HUDEP-2 (cell line): ENCODE results near the gene FAM118B.
A peak's percentile ranks its signal among the peaks of the same experiment; 100 is the strongest.
"Not testable (repeated sequence)": the region's sequence is repeated elsewhere in the genome, so short reads cannot be mapped to it uniquely, and the experiment has no call there.

Source experiments
- DNase-seq, 76 experiments: peaks; one replicate each; lab custom pipeline; 2025; ENCODE audit not compliant: unreplicated experiment in 76 of 76; lab: John Stamatoyannopoulos, UW

FAM118B gene

DNA sequence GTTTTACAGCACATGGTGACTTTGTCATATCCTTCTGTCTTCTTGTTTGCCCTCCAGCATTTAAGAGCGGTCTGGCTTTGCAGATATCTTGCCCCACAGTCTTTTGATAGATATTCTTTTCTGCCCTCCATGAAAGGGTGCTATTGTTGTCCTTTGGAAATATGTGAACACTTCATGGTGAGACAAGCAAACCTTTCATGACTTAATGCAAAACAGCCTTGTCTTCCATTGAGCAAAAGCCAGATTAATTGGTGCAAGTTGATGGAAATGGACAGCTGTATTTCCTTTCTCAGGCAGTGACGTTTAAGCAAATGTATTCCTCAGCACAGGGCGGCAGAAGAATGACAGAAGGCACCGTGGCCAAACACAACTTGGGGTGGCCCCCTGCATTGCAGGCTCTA lies 96.7 kb downstream of the FAM118B start:
- DNase-seq, result no peak

DNA sequence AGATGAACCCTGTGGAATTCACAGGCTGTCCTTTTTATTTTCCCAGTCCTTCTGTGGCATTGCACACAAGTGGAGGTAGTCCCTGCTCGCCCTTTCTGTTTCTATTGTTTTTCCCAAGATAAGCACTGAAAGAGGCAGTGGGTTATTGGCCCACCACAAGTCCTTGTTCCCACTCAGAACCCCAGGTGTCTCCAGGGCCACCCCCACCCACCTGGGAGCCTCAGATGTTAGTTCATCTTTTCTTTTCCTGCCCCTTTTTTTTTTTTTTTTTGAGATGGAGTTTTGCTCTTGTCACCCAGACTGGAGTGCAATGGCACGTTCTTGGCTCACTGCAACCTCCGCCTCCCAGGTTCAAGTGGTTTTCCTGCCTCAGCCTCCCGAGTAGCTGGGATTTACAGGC lies 97.2 kb downstream of the FAM118B start:
- DNase-seq, result not testable (repeated sequence)

DNA sequence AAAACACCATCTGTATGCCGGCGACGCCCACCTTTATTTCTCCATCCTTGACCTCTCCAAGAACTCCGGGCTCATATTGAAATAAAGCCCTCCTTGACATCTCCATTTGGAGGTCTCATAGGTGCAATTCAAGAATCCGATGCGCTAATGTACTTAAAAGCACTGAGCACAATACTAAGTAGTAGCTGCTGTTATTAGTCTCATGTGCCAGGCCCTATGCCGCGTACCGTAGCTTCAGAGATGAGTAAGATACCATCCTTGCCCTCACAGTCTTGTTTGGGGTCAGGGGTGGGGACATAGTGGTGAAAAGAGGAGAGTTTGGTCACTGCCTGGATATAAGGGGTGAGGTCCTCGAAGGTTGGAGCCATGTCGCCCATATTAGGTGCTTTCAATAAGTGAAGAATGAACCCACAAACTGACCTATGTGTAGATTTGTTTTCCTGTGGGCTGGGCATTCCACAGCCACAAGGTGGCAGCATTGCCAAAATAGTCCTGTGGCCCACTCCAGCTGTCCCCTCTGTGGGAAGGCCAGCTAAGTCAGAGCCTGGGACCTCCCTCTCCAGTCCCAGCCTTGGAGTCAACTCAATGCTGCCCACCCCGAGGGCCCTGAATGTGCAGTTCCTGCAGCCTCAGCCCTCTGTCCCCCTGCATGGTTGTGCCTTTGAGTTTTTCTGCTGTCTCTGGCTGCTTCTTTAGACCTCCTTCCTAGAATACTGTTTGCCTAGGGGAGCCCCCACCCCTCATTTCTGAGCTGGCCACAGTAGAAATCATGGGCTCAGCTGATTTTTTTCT lies 98.8 kb downstream of the FAM118B start:
- peak in 54 of 76 experiments; percentile 3 to 71 (median 36) for DNase-seq

DNA sequence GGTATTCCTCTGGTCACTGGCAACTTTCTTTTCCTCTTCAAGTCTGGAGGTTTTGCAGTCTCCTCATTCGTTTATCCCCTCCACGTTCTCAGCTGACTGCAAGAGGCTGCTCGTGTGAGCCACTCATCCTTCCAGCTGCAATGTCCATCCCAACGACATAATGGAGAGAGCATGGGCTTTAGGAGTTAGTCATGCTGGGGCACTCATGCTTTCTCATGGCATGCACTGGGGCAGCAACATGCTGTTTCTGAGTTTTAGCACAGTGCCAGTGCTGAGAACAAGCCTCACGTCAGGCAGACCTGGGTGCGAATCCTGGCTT lies 99.4 kb downstream of the FAM118B start:
- DNase-seq, result no peak

DNA sequence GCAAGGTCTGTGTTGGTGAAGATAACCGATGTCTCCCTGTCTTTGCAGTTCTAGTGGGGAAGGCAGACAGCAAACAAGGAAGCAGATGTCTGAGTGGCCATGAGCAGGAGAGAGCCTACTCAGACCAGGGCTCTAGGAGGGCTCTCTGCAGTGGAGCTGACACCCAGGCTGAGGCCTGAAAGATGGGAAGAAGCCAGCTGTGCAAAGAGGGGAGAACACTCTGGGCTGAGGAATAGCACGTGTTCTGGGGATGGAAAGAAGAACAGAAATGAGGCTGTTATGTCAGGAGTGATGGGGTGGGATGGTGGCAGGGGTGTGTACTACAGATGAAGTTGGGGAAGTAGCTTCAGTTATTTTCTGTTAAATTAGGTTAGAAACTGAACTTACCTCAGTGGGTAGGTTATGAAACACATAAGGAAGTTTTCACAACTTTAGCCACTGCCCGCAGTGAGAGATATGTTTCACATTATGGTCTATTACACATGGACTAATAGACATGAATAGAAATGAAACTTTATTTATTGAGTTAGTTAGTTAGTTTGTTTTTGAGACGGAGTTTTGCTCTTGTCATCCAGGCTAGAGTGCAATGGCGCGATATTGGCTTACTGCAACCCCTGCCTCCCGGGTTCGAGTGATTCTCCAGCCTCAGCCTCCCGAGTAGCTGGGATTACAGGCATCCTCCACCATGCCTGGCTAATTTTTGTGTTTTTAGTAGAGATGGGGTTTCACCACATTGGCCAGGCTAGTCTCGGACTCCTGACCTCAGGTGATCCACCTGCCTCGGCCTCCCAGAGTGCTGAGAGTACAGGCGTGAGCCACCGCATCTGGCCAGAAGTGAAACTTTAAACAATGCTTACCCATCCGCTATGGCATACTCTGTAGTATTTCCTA lies 100.1 kb downstream of the FAM118B start:
- DNase-seq, result no peak
